NCI-H1436 treated with DMSO at 0.1 percent for 48 hours (cell line): ENCODE results near the gene CDH4.

Experiments
- DNase-seq: peaks from one replicate; lab custom pipeline; 2025; lab: John Stamatoyannopoulos, UW

The CDH4 gene

DNA sequence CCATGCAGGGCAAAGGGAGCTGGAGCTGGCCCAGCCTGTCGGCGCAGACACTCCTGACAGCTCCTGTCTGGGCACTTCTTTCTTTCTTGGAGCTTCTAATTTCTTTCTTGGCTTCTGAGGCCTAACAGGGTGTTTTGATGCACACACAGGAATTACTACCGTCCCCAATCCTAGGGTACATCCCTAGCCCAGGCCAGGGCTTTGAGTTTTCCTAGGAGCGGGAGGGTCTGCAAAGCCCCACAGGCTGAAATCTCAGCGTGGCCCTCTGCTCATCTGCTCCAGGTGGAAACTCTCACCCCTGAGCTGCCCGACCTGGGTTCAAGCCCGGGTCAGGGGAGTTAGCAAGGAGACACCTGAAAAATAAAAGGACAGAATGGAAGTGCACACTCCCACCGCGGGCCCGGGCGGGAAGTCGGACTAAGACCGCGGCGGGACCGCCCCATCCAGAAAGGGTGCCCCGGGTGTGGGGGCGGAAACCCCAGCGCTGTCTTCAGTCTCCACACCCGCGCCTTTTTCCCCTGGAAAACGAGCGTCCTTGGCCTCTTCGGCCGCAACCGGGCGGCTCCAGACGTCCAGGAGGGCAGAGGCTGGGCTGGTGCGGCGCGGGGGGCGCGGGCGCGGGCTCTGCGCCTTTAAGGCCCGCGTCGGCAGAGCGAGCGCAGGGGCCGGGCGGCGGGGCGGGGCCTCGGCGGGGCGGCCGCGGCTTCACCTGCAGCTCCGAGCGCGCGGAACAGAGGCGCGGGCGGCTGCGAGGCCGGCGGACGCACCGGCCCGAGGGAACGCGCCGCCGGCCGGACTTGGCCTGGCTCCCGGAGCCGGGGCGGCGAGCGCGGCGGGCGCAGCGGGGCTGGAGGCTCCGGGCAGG, at the start of gene CDH4:
TSS of gene CDH4 (plus strand) at position 733 of the 865 bp plus-strand sequence.
- DNase-seq: no peak

GRCh38 chr20:61203320-61203719, 48.7 kb upstream of the CDH4 start:
- DNase-seq: no peak

- DNase-seq: no peak
These were observed 47.9 kb upstream of the CDH4 start for GRCh38 chr20:61204206-61204605.

DNA sequence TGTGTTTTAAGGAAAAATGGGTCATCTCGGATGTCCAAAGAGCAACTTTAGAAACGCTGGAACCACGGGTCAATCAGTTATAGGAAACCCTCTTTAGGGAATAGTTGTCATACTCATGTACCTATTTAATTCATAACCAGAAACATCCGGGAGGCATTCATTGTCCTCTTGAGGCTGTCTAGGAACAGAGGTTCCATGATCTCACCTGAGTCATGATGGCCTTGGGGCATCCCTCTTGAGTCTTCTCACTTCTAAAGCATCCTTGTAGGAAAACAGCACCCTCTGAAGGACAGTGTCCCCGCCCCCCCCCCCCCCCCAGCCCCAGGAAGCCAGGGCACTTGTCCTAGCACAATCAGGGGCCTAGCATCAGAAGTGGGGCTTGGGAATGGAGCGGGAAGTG, 46.3 kb upstream of the CDH4 start:
- no peak for DNase-seq

GRCh38 chr20:61210862-61211261, 41.2 kb upstream of the CDH4 start:
- no peak for DNase-seq

DNA sequence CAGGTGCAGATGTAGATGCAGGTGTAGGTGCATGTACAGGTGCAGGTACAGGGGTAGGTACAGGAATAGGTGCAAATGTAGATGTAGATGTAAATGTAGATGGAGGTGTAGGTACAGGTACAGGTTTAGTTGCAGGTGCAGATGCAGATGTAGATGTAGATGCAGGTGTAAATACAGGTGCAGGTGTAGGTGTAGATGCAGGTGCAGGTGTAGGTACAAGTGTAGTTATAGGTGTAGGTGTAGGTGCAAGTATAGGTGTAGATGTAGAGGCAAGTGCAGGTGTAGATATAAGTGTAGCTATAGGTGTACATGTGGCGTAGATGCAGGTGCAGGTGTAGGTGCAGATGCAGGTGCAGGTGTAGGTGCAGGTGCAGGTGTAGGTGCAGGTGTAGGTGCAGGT, 34.2 kb upstream of the CDH4 start:
- DNase-seq: no peak

GRCh38 chr20:61219021-61219431, 33.0 kb upstream of the CDH4 start:
- no peak for DNase-seq

- no peak for DNase-seq
These were observed 31.9 kb upstream of the CDH4 start for GRCh38 chr20:61220131-61220530.

GRCh38 chr20:61220626-61221325, 31.3 kb upstream of the CDH4 start:
- DNase-seq: no peak

- DNase-seq: no peak
These were observed 29.4 kb upstream of the CDH4 start for GRCh38 chr20:61222699-61223098.

DNA sequence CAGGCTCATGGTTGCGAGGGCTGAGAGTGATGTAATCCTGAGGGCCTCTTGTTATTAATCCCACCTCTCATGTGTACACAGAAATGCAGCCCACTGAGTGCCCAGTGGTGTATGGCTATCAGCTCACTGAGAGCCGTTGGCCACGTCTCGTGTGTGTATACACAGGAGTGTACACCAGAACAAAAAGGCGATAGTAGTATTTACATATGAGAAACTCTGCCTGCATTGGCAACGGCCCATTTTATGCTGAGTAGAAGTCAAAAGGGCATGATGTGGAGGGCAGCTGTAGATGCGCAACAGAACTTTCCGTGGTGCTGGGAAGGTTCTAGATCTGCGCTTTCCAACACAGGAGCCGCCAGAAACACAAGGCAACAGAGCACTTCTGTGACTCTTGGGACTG, 28.9 kb upstream of the CDH4 start:
- no peak for DNase-seq

DNA sequence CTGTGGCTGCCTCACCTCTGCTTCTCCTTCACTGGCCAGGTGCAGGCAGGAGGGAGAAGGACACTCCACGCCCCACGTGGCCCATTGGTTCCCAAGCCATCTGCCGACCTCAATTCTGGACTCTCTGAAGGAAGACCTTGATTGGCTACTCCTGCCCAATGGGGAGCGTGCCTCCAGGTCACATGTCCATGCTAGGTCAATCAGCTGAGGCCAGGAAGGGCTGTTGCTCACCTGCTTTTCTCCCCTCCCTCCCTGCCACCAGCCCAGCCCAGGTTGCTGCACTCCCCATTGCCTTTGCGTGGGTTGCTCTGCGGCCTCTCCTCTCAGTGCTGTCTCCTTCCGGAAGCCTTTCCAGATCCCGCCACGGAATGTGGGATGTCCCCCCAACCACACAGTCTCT, 21.9 kb upstream of the CDH4 start:
- DNase-seq: no peak

GRCh38 chr20:61233590-61233989, 18.5 kb upstream of the CDH4 start:
- DNase-seq: no peak

GRCh38 chr20:61234224-61234890, 17.7 kb upstream of the CDH4 start:
- DNase-seq: no peak

- DNase-seq: no peak
These were observed 15.3 kb upstream of the CDH4 start for GRCh38 chr20:61236713-61237112.

DNA sequence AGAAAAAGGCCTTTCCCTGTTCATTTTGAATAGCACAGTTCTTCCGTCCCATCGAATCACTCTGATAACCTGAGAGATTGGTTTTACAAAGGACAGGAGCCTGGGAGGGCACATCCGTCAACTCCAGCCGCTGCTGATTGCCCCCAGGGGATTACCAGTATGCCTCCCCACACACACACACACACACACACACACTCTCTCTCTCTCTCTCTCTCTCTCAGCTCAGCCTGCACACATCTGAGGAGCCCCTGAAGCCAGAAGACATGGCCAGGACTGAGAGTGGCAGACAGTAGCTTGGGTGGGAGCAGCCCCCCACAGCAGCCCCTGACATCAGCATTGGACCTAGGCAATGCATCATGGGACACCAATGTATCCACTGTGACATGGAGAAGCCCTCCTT, 13.2 kb upstream of the CDH4 start:
- no peak for DNase-seq

DNA sequence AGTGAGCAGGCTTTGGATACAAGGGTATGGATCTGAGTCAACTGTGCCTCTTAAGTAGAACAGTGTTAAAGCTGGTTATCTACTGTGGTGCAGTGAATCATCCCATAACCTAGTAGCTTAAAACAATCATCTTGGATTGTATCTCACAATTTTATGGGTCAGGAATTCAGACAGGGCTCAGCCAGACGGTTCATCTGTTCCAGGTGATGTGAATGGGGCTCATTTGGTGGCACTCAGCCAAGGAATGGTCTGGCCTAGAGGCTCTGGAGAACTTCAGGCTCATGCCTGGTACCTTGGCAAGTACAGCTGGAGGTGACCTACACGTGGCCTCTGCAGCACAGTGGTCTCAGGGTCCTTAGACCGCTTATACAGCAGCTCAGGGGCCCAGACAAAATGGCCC, 11.2 kb upstream of the CDH4 start:
- DNase-seq: no peak

GRCh38 chr20:61244213-61244612, 7.8 kb upstream of the CDH4 start:
- no peak for DNase-seq

GRCh38 chr20:61246269-61246668, 5.8 kb upstream of the CDH4 start:
- no peak for DNase-seq

GRCh38 chr20:61249626-61250025, 2.4 kb upstream of the CDH4 start:
- DNase-seq: no peak

DNA sequence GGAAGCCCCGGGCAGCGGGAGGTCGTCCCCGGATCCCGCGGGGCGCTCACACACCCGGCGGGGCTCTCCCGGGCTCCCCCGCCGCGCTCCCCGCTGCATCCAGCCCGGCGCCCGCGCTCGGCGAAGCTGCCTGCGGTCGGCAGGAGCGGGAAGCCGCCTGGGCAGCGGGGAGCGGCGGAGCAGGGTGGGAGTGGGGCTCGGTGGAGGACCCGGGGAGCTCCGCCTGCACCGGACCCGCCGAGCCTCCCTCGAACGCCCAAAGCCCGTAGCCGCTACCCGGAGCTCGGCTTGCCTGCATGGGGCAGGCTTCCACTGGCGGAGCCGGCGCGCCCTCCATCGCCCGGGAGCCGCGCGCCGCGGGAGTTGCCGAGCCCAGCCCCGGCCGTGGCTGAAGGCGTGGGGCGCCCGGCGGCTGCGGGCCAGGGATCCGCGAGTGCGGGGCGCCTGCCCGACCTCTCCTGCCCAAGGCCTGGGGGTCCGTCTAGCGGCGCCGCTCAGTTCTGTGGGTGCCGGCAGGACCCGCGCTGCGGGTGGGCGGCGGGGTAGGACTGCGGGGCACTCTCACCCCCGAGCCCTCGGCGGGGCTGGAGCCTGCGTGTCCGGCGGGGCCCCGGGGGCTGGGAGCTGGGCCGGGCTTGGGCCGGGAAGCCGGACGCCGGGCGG, 671 bp downstream of the CDH4 start:
- no peak for DNase-seq

- no peak for DNase-seq
These were observed 1.2 kb downstream of the CDH4 start for GRCh38 chr20:61253264-61253639.
